ENCODE data around the gene ISLR2.
A peak's percentile ranks its signal among the peaks of the same experiment; 100 is the strongest.
"Not testable (repeated sequence)": the region's sequence is repeated elsewhere in the genome, so short reads cannot be mapped to it uniquely, and the experiment has no call there.

ISLR2 gene

GRCh38 chr15:74156678-74157411, 26.5 kb downstream of the ISLR2 start:
- peak; percentile 51 for DNase-seq (ENCODE audit: low read depth)

- DNase-seq (ENCODE audit: low read depth) = no peak
Measured at GRCh38 chr15:74157868-74158827, 27.8 kb downstream of the ISLR2 start.

- DNase-seq (ENCODE audit: low read depth) = no peak
Measured at GRCh38 chr15:74158855-74159650, 28.7 kb downstream of the ISLR2 start.

GRCh38 chr15:74159773-74160172, 29.4 kb downstream of the ISLR2 start:
- DNase-seq (ENCODE audit: low read depth) = no peak

GRCh38 chr15:74160390-74160789, 30.0 kb downstream of the ISLR2 start:
- DNase-seq (ENCODE audit: low read depth) = not testable (repeated sequence)

- not testable (repeated sequence) for DNase-seq (ENCODE audit: low read depth)
Measured at GRCh38 chr15:74162195-74162536, 31.8 kb downstream of the ISLR2 start.

- DNase-seq (ENCODE audit: low read depth) = no peak
Measured at GRCh38 chr15:74165461-74165860, 35.1 kb downstream of the ISLR2 start.

GRCh38 chr15:74167891-74168331, 37.5 kb downstream of the ISLR2 start:
- DNase-seq (ENCODE audit: low read depth) = no peak

- DNase-seq (ENCODE audit: low read depth) = no peak
Measured at GRCh38 chr15:74168711-74169126, 38.3 kb downstream of the ISLR2 start.

- no peak for DNase-seq (ENCODE audit: low read depth)
Measured at GRCh38 chr15:74170071-74170844, 39.9 kb downstream of the ISLR2 start.

GRCh38 chr15:74170875-74171578, 40.6 kb downstream of the ISLR2 start:
- DNase-seq (ENCODE audit: low read depth) = no peak

- no peak for DNase-seq (ENCODE audit: low read depth)
Measured at GRCh38 chr15:74171965-74172541, 41.7 kb downstream of the ISLR2 start.

- peak; percentile 35 for DNase-seq (ENCODE audit: low read depth)
Measured at GRCh38 chr15:74172701-74173379, 42.5 kb downstream of the ISLR2 start.

GRCh38 chr15:74173380-74174218, 43.2 kb downstream of the ISLR2 start, which contains the start of gene ISLR:
Gene ISLR, plus strand, starts transcription at chr15:74173710. Its CDS starts 1,149 bp downstream, at chr15:74174859.
- no peak for DNase-seq (ENCODE audit: low read depth)

- DNase-seq (ENCODE audit: low read depth) = no peak
Measured at GRCh38 chr15:74174219-74174957, 44.0 kb downstream of the ISLR2 start.

GRCh38 chr15:74174958-74175253, 44.5 kb downstream of the ISLR2 start:
- DNase-seq (ENCODE audit: low read depth) = no peak

- no peak for DNase-seq (ENCODE audit: low read depth)
Measured at GRCh38 chr15:74175271-74176191, 45.1 kb downstream of the ISLR2 start.
